IMR-90 (cell line): Measurements from ENCODE around the gene FAM168A. TPM values are rescaled to one million over a fixed set of nuclear protein-coding genes. Genes with fewer than 3 reads are reported as not detected.

Experiments used
- ATAC-seq: fragments of 200-7000 bp; cut with Tn5 transposase; 2 replicates; pipeline ENCODE4 v1.9.1; 2020; ENCODE audit warnings: low read depth, mild to moderate bottlenecking, moderate library complexity
- BruUV-seq: library from RNA; stranded (reverse); fragments of 400-500 nt; replicated peaks from 2 replicates; lab custom pipeline; 2021; lab: Mats Ljungman, UMichigan
- CTCF ChIA-PET: fragments of 300-600 bp; formaldehyde crosslinking; extraction: SDS; loops from one replicate; lab custom pipeline; 2021; ENCODE audit warnings: antibody characterized with exemption; lab: Yijun Ruan, JAX
- POLR2A ChIA-PET: fragments of 300-600 bp; sonication (Branson Sonifier 250); formaldehyde crosslinking; loops from one replicate; lab custom pipeline; 2022; ENCODE audit warnings: antibody characterized with exemption; ENCODE audit not compliant: unreplicated experiment; lab: Charles Lee
- DNase-seq: peaks from one replicate; pipeline ENCODE4 v3.0.0; 2013
- H2AFZ ChIP-seq: replicated peaks from 2 replicates; pipeline ENCODE3; 2013; ENCODE audit warnings: low read length, mild to moderate bottlenecking; ENCODE audit not compliant: poor library complexity
- H2AK5ac ChIP-seq: 2 replicates; pipeline ENCODE4 v1.6.1; 2013; ENCODE audit warnings: low read depth, low read length, inconsistent platforms
- H2AK9ac ChIP-seq: replicated peaks from 2 replicates; pipeline ENCODE3; 2013; ENCODE audit warnings: mild to moderate bottlenecking, low read depth, low read length, moderate library complexity; ENCODE audit not compliant: poor library complexity
- H2BK120ac ChIP-seq: 2 replicates; pipeline ENCODE4 v1.6.1; 2013; ENCODE audit warnings: low read depth, low read length, inconsistent platforms
- H2BK15ac ChIP-seq: 3 replicates; pipeline ENCODE4 v1.6.1; 2013; ENCODE audit warnings: low read depth, low read length, inconsistent platforms
- H2BK20ac ChIP-seq: 2 replicates; pipeline ENCODE4 v1.6.1; 2013; ENCODE audit warnings: low read depth, mild to moderate bottlenecking, inconsistent platforms, low read length, moderate library complexity
- H2BK5ac ChIP-seq: 2 replicates; pipeline ENCODE4 v1.6.1; 2013; ENCODE audit warnings: mild to moderate bottlenecking, low read depth, low read length, inconsistent platforms; ENCODE audit not compliant: poor library complexity, severe bottlenecking
- H3K14ac ChIP-seq: replicated peaks from 2 replicates; pipeline ENCODE4 v1.6.1; 2013; ENCODE audit warnings: low read depth, low read length, inconsistent platforms
- H3K18ac ChIP-seq: 2 replicates; pipeline ENCODE4 v1.6.1; 2013; ENCODE audit warnings: low read depth, low read length, control low read depth
- H3K23ac ChIP-seq: 2 replicates; pipeline ENCODE4 v1.6.1; 2013; ENCODE audit warnings: low read depth, low read length, inconsistent platforms
- H3K27ac ChIP-seq: 2 replicates; pipeline ENCODE4 v1.5.1; 2013; ENCODE audit warnings: mild to moderate bottlenecking, control low read depth, low read length; ENCODE audit not compliant: insufficient read depth
- H3K27me3 ChIP-seq: 2 replicates; pipeline ENCODE4 v1.6.1; 2013; ENCODE audit warnings: low read length; ENCODE audit not compliant: control insufficient read depth, insufficient read depth
- H3K36me3 ChIP-seq: 2 replicates; pipeline ENCODE4 v1.6.1; 2013; ENCODE audit warnings: low read length, mixed read lengths; ENCODE audit not compliant: control insufficient read depth, insufficient read depth
- H3K4ac ChIP-seq: 2 replicates; pipeline ENCODE4 v1.6.1; 2013; ENCODE audit warnings: low read depth, low read length, inconsistent platforms
- H3K4me1 ChIP-seq: 2 replicates; pipeline ENCODE4 v1.6.1; 2013; ENCODE audit warnings: low read length, mixed read lengths; ENCODE audit not compliant: control insufficient read depth, insufficient read depth
- H3K4me2 ChIP-seq: 2 replicates; pipeline ENCODE4 v1.6.1; 2013; ENCODE audit warnings: low read depth, mild to moderate bottlenecking, control low read depth, low read length, moderate library complexity
- H3K4me3 ChIP-seq: 2 replicates; pipeline ENCODE4 v1.5.1; 2013; ENCODE audit warnings: low read depth, mild to moderate bottlenecking, control low read depth, low read length, moderate library complexity; ENCODE audit not compliant: insufficient read depth
- H3K56ac ChIP-seq: 2 replicates; pipeline ENCODE4 v1.6.1; 2013; ENCODE audit warnings: low read length, inconsistent platforms; ENCODE audit not compliant: insufficient read depth; ENCODE audit errors: extremely low read depth
- H3K79me1 ChIP-seq, 2 experiments: 2 replicates each; pipeline ENCODE4 v1.6.1; 2013; ENCODE audit warnings: low read length in 2 of 2, inconsistent platforms in 1 of 2, low read depth in 1 of 2
- H3K9ac ChIP-seq: 2 replicates; pipeline ENCODE4 v1.6.1; 2013; ENCODE audit warnings: low read depth, low read length, control low read depth
- H3K9me1 ChIP-seq: 2 replicates; pipeline ENCODE4 v1.6.1; 2013; ENCODE audit warnings: low read length, inconsistent platforms; ENCODE audit not compliant: insufficient read depth
- H3K9me3 ChIP-seq: 2 replicates; pipeline ENCODE4 v1.6.1; 2013; ENCODE audit warnings: low read length; ENCODE audit not compliant: control insufficient read depth, insufficient read depth
- H4K20me1 ChIP-seq: 2 replicates; pipeline ENCODE4 v1.6.1; 2013; ENCODE audit warnings: low read length, inconsistent platforms; ENCODE audit not compliant: insufficient read depth
- H4K5ac ChIP-seq: 2 replicates; pipeline ENCODE4 v1.6.1; 2013; ENCODE audit warnings: mild to moderate bottlenecking, low read depth, low read length, control low read depth
- H4K8ac ChIP-seq, 2 experiments: 2 replicates each; pipeline ENCODE4 v1.6.1; 2013; ENCODE audit warnings: low read depth in 2 of 2, low read length in 2 of 2, control low read depth in 1 of 2, inconsistent platforms in 1 of 2
- H4K91ac ChIP-seq: 2 replicates; pipeline ENCODE4 v1.6.1; 2013; ENCODE audit warnings: low read depth, low read length, inconsistent platforms; ENCODE audit not compliant: insufficient read depth
- FOS ChIP-seq: fragments of 150-350 bp; IDR thresholded peaks from 2 replicates; pipeline ENCODE4 v1.6.1; 2016; ENCODE audit warnings: low read depth, low read length
- MAFK ChIP-seq: IDR thresholded peaks from 2 replicates; pipeline ENCODE4 v1.6.1; 2012; ENCODE audit warnings: low read depth, low read length, improper control_type of control experiment
- MAZ ChIP-seq: IDR thresholded peaks from 2 replicates; pipeline ENCODE4 v1.6.1; 2012; ENCODE audit warnings: low read depth, mild to moderate bottlenecking, low read length, improper control_type of control experiment, moderate library complexity, borderline replicate concordance
- MXI1 ChIP-seq: IDR thresholded peaks from 2 replicates; pipeline ENCODE4 v1.6.1; 2012; ENCODE audit warnings: low read depth, mild to moderate bottlenecking, low read length, moderate library complexity, borderline replicate concordance
- POLR2A ChIP-seq: IDR thresholded peaks from 2 replicates; pipeline ENCODE4 v1.6.1; 2012; ENCODE audit warnings: mild to moderate bottlenecking, low read depth, low read length
- SMC3 ChIP-seq: fragments of 150-350 bp; IDR thresholded peaks from 2 replicates; pipeline ENCODE4 v1.6.1; 2016; ENCODE audit warnings: low read depth, mild to moderate bottlenecking, antibody characterized with exemption, low read length, moderate library complexity
- WGBS, 2 experiments: methylation state at CpG; one replicate each; pipeline versions ENCODE4 v1.1.5 to v1.1.7; 2013; ENCODE audit warnings: missing lambda C conversion rate in 2 of 2; ENCODE audit not compliant: insufficient read length in 1 of 2; ENCODE audit errors: extremely low coverage in 2 of 2; 5-methylcytosine and 5-hydroxymethylcytosine counted together
- dilution Hi-C: fragments of 300-500 bp; cut with HindIII; formaldehyde crosslinking; loops from one replicate; pipeline ENCODE4 v1.14.3; 2018; ENCODE audit warnings: low sequenced_read_pairs; ENCODE audit not compliant: unreplicated experiment
- in situ Hi-C: fragments of 300-500 bp; cut with MboI; formaldehyde crosslinking; loops from 3 replicates; pipeline ENCODE4 v1.14.3; 2019; ENCODE audit warnings: low sequenced_read_pairs, inconsistent platforms, mixed read lengths
- intact Hi-C: fragments of 100-400 bp; cut with micrococcal nuclease; formaldehyde crosslinking; loops from 2 replicates; pipeline ENCODE4 v1.10.0; 2022
- polyA plus RNA-seq, 3 experiments: library from polyadenylated mRNA; depleted of rRNA; stranded (reverse); fragments of >200 nt; gene quantifications; 2 replicates each; pipeline ENCODE4 v1.2.3, GENCODE V29; 2012; ENCODE audit warnings: low replicate concordance in 1 of 3
- total RNA-seq: library from RNA; depleted of rRNA; stranded (reverse); fragments of >200 nt; gene quantifications from 2 replicates; pipeline ENCODE4 v1.2.3, GENCODE V29; 2012
- TF ChIP-seq, protein P1 (sequence below): fragments of 150-350 bp; IDR thresholded peaks from 2 replicates; pipeline ENCODE4 v1.6.1; 2016; ENCODE audit warnings: low read depth, mild to moderate bottlenecking, low read length, moderate library complexity, borderline replicate concordance

The FAM168A gene
- total and polyA plus RNA-seq, 2 of the 4 experiments (the other 2 are of a cell fraction): 13.1 to 22.8 TPM

DNA sequence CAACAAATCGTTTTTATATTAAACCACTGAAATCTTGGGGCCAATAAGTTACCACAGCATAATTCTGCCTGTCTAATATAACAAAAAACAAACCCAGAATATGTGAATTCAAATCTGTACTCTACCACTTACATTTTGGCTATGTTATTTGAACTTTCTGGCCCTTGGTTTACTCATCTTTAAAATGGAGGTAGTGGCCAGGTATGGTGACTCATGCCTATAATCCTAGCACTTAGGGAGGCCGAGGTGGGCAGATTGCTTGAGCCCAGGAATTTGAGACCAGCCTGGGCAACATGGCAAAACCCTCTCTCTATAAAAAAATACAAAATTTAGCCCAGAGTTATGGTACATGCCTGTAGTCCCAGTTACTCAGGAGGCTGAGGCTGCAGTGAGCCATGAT lies 84.2 kb downstream of the FAM168A start:
- H3K9ac ChIP-seq: no peak overlapping the region
- no peak overlapping the region for H2AK9ac ChIP-seq
- no peak overlapping the region for H4K8ac ChIP-seq
- no peak overlapping the region for H2BK15ac ChIP-seq
- H2BK20ac ChIP-seq: no peak overlapping the region
- no peak overlapping the region for H3K4me3 ChIP-seq
- no peaks in the 10 kb centered on the region for H3K4me1 ChIP-seq
- in situ Hi-C loops (no loop called here), intact Hi-C loops (no loop called here), dilution Hi-C loops (no loop called here)
- H2AK5ac ChIP-seq: no peak overlapping the region
- H3K79me1 ChIP-seq: peaks cover 15 to 33% of the 10 kb centered on the region in 2 experiments; a peak in 3 of 4 replicates
- ChIA-PET POLR2A (no interaction called here), CTCF (no interaction called here)
- H4K5ac ChIP-seq: no peak overlapping the region
- no peak overlapping the region for H3K23ac ChIP-seq
- BruUV-seq: no TSS peak
- H2AFZ ChIP-seq: no peak overlapping the region
- no peak overlapping the region for H3K18ac ChIP-seq
- no peaks in the 10 kb centered on the region for H3K9me3 ChIP-seq
- H3K4me2 ChIP-seq: no peak overlapping the region
- no peaks in the 10 kb centered on the region for H3K27me3 ChIP-seq
- ATAC-seq (no peak), DNase-seq (no peak)
- H3K36me3 ChIP-seq: no peaks in the 10 kb centered on the region
- H2BK120ac ChIP-seq: no peak overlapping the region
- TF ChIP-seq SMC3 (no peak), FOS (no peak), MXI1 (no peak), POLR2A (no peak), MAFK (no peak), MAZ (no peak)
- TF ChIP-seq, protein P1, sequence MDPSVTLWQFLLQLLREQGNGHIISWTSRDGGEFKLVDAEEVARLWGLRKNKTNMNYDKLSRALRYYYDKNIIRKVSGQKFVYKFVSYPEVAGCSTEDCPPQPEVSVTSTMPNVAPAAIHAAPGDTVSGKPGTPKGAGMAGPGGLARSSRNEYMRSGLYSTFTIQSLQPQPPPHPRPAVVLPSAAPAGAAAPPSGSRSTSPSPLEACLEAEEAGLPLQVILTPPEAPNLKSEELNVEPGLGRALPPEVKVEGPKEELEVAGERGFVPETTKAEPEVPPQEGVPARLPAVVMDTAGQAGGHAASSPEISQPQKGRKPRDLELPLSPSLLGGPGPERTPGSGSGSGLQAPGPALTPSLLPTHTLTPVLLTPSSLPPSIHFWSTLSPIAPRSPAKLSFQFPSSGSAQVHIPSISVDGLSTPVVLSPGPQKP: no peak
- H4K20me1 ChIP-seq: no peaks in the 10 kb centered on the region; the same call in 1 of the 2 replicates
- H3K27ac ChIP-seq: no peak overlapping the region
- no peak overlapping the region for H4K91ac ChIP-seq
- H3K56ac ChIP-seq: no peak overlapping the region
- H3K14ac ChIP-seq: no peak overlapping the region
- H2BK5ac ChIP-seq: no peak overlapping the region
- no CpG with 5 or more reads among the region's 2 CpGs for WGBS, 2 experiments
- peaks cover 3% of the 10 kb centered on the region; the same call in 1 of the 2 replicates for H3K9me1 ChIP-seq
- no peak overlapping the region for H3K4ac ChIP-seq
